Osteoblast (primary cell): ENCODE data around the gene AGER. TPM values are rescaled to one million over a fixed set of nuclear protein-coding genes. Genes with fewer than 3 reads are reported as not detected.

Source experiments
- DNase-seq: peaks from one replicate; pipeline ENCODE4 v3.0.0; 2011; ENCODE audit warnings: low spot score, mixed read lengths; ENCODE audit not compliant: insufficient read length; ENCODE audit errors: missing footprints
- H2AFZ ChIP-seq: 2 replicates; pipeline ENCODE4 v1.6.0; 2011; ENCODE audit warnings: mild to moderate bottlenecking, low read length
- H3K27ac ChIP-seq: 2 replicates; pipeline ENCODE4 v1.5.1; 2011; ENCODE audit warnings: mild to moderate bottlenecking, low read depth, low read length, moderate library complexity
- H3K27me3 ChIP-seq: 2 replicates; pipeline ENCODE4 v1.6.0; 2012; ENCODE audit warnings: mild to moderate bottlenecking, control low read depth, inconsistent platforms, low read length, moderate library complexity; ENCODE audit not compliant: insufficient read depth
- H3K36me3 ChIP-seq: 2 replicates; pipeline ENCODE4 v1.5.1; 2011; ENCODE audit warnings: mild to moderate bottlenecking, low read length, control low read depth, moderate library complexity; ENCODE audit not compliant: insufficient read depth
- H3K4me1 ChIP-seq: 2 replicates; pipeline ENCODE4 v1.5.1; 2011; ENCODE audit warnings: mild to moderate bottlenecking, low read length, control low read depth, moderate library complexity; ENCODE audit not compliant: insufficient read depth
- H3K4me2 ChIP-seq: 2 replicates; pipeline ENCODE4 v1.6.0; 2011; ENCODE audit warnings: mild to moderate bottlenecking, low read length; ENCODE audit not compliant: insufficient read depth
- H3K4me3 ChIP-seq: fragments of 200-600 bp; sonication (generic); 3 replicates; pipeline ENCODE4 v1.5.1; 2012; ENCODE audit warnings: mild to moderate bottlenecking, low read length, inconsistent platforms; ENCODE audit not compliant: insufficient read depth
- H3K79me2 ChIP-seq: 2 replicates; pipeline ENCODE4 v1.6.0; 2012; ENCODE audit warnings: mild to moderate bottlenecking, low read length, control low read depth, inconsistent platforms; ENCODE audit not compliant: insufficient read depth
- H3K9me3 ChIP-seq: 2 replicates; pipeline ENCODE4 v1.5.1; 2011; ENCODE audit warnings: low read depth, low read length, control low read depth
- H4K20me1 ChIP-seq: 2 replicates; pipeline ENCODE4 v1.6.0; 2012; ENCODE audit warnings: mild to moderate bottlenecking, low read length, control low read depth; ENCODE audit not compliant: insufficient read depth
- CTCF ChIP-seq: IDR thresholded peaks from 2 replicates; pipeline ENCODE4 v1.5.1; 2011; ENCODE audit warnings: mild to moderate bottlenecking, low read depth, low read length, moderate library complexity; ENCODE audit errors: extremely low read depth
- total RNA-seq: library from RNA; depleted of rRNA; stranded (reverse); fragments of >200 nt; gene quantifications from 2 replicates; pipeline ENCODE4 v1.2.3, GENCODE V29; 2012

Gene AGER
- total RNA-seq, 1 donor = under 0.01 TPM

DNA sequence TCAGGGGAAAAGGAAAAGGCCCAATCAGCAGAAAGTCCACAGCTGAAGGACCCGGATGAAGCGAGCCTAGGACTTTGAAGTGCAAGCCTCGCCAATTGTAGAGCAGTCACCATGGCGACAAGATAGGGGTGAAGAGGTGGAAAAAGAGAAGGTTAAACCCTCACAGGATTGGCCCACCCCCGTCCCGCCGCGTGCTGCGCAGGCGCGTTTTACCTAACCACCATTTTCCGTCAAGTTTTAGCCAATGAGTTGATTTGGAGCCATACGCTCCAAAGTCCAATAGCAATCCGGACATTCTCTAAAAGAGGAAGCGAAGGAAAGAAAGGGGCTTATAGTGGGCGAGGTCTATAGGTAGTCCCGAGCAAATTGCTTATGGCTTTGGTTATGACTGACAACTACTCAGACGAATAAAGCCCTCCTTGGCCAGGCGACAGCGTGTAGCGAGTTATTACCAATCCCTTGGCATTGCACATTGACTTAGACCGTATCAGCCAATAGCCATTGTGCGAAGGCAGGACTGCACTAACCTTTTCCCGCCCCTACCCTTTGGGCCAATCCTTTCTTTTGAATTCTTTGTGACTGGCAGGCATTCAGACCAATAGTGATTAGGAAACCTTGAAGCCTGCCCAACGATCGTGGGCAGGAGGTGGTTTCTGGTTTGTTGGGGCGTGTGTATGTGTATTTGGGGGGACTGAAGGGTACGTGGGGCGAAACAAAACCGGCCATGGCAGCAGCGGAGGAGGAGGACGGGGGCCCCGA, 6.1 kb downstream of the AGER start, which contains the start of gene RNF5:
Gene RNF5 (plus strand): TSS at position 618 of the 759 bp plus-strand sequence. CDS start 107 bp downstream, at position 725.
- peaks cover 40% of the 10 kb centered on the region for H3K79me2 ChIP-seq
- H3K4me1 ChIP-seq = peaks cover 35% of the 10 kb centered on the region
- TF ChIP-seq CTCF = no peak
- H3K4me2 ChIP-seq = peak within 1 kb of the TSS; percentile 99
- no peaks in the 10 kb centered on the region for H3K27me3 ChIP-seq
- H2AFZ ChIP-seq = peak within 1 kb of the TSS; percentile 93
- no peaks in the 10 kb centered on the region for H3K9me3 ChIP-seq
- DNase-seq = peak; percentile 99
- no peaks in the 10 kb centered on the region for H4K20me1 ChIP-seq
- H3K4me3 ChIP-seq = peak within 1 kb of the TSS; percentile 86
- peaks cover 20% of the 10 kb centered on the region for H3K36me3 ChIP-seq
- H3K27ac ChIP-seq = peak within 1 kb of the TSS; percentile 93

- peaks cover 47% of the 10 kb centered on the region for H3K79me2 ChIP-seq
- no peaks in the 10 kb centered on the region for H3K9me3 ChIP-seq
- H4K20me1 ChIP-seq = no peaks in the 10 kb centered on the region
- H3K27me3 ChIP-seq = no peaks in the 10 kb centered on the region
- no peak for TF ChIP-seq CTCF
- H3K4me3 ChIP-seq = peak overlapping the region; percentile 86
- peak overlapping the region; percentile 93 for H2AFZ ChIP-seq
- peaks cover 35% of the 10 kb centered on the region for H3K4me1 ChIP-seq
- peaks cover 13% of the 10 kb centered on the region for H3K36me3 ChIP-seq
- H3K27ac ChIP-seq = peak overlapping the region; percentile 93
- DNase-seq = peak; percentile 92
- peak overlapping the region; percentile 99 for H3K4me2 ChIP-seq
These were observed 6.8 kb downstream of the AGER start for GRCh38 chr6:32177183-32177787.

GRCh38 chr6:32176476-32177182, 7.4 kb downstream of the AGER start:
- peaks cover 47% of the 10 kb centered on the region for H3K79me2 ChIP-seq
- H3K9me3 ChIP-seq = no peaks in the 10 kb centered on the region
- no peak for TF ChIP-seq CTCF
- DNase-seq = peak; percentile 73
- peaks cover 13% of the 10 kb centered on the region for H3K36me3 ChIP-seq
- peak overlapping the region; percentile 99 for H3K4me2 ChIP-seq
- H3K27me3 ChIP-seq = no peaks in the 10 kb centered on the region
- H4K20me1 ChIP-seq = no peaks in the 10 kb centered on the region
- H3K27ac ChIP-seq = peak overlapping the region; percentile 93
- H2AFZ ChIP-seq = peak overlapping the region; percentile 93
- peaks cover 35% of the 10 kb centered on the region for H3K4me1 ChIP-seq
- H3K4me3 ChIP-seq = peak overlapping the region; percentile 86
